Mesenchymal stem cell (in vitro differentiated cells and primary cell): Measurements from ENCODE around the gene CHURC1.

Experiments used
- DNase-seq: peaks from one replicate; pipeline ENCODE4 v3.0.0-alpha.2; 2013
- H2AFZ ChIP-seq: one replicate; pipeline ENCODE4 v1.6.1; 2013; ENCODE audit warnings: low read depth, mild to moderate bottlenecking, control low read depth, inconsistent platforms, low read length, moderate library complexity
- H2AK5ac ChIP-seq: 2 replicates; pipeline ENCODE4 v1.6.1; 2013; ENCODE audit warnings: low read length, moderate library complexity, mild to moderate bottlenecking, inconsistent platforms; ENCODE audit not compliant: severe bottlenecking
- H2BK120ac ChIP-seq: one replicate; pipeline ENCODE4 v1.6.1; 2013; ENCODE audit warnings: low read depth, mild to moderate bottlenecking, inconsistent platforms, low read length, moderate library complexity
- H2BK12ac ChIP-seq, 2 experiments: one replicate each; pipeline ENCODE4 v1.6.1; 2013; ENCODE audit warnings: inconsistent platforms in 2 of 2, low read length in 2 of 2, mild to moderate bottlenecking in 2 of 2, moderate library complexity in 2 of 2, control low read depth in 1 of 2
- H2BK15ac ChIP-seq: one replicate; pipeline ENCODE4 v1.6.1; 2013; ENCODE audit warnings: mild to moderate bottlenecking, low read depth, inconsistent platforms; ENCODE audit not compliant: poor library complexity, severe bottlenecking
- H2BK5ac ChIP-seq: 2 replicates; pipeline ENCODE4 v1.6.1; 2013; ENCODE audit warnings: low read depth, mild to moderate bottlenecking, low read length, control low read depth, inconsistent platforms; ENCODE audit not compliant: poor library complexity, severe bottlenecking
- H3K14ac ChIP-seq, 2 experiments: one replicate each; pipeline ENCODE4 v1.6.1; 2013; ENCODE audit warnings: inconsistent platforms in 2 of 2, low read length in 2 of 2, control low read depth in 1 of 2, mild to moderate bottlenecking in 1 of 2, moderate library complexity in 1 of 2
- H3K18ac ChIP-seq, 2 experiments: one replicate each; pipeline ENCODE4 v1.6.1; 2013; ENCODE audit warnings: inconsistent platforms in 2 of 2, low read length in 2 of 2, control low read depth in 1 of 2, low read depth in 1 of 2, mild to moderate bottlenecking in 1 of 2
- H3K23ac ChIP-seq, 2 experiments: one replicate each; pipeline ENCODE4 v1.6.1; 2013; ENCODE audit warnings: inconsistent platforms in 2 of 2, low read length in 2 of 2, mild to moderate bottlenecking in 2 of 2, moderate library complexity in 2 of 2, control low read depth in 1 of 2
- H3K27ac ChIP-seq: 2 replicates; pipeline ENCODE4 v1.5.1; 2013; ENCODE audit warnings: mild to moderate bottlenecking, moderate library complexity, low read length, control low read depth, inconsistent platforms; ENCODE audit not compliant: poor library complexity, severe bottlenecking
- H3K27me3 ChIP-seq, 2 experiments: 2 replicates each; pipeline versions ENCODE4 v1.6.1 to v1.7.0; 2013; ENCODE audit warnings: low read length in 2 of 2, mild to moderate bottlenecking in 2 of 2, moderate library complexity in 2 of 2, control low read depth in 1 of 2, inconsistent platforms in 1 of 2; ENCODE audit not compliant: control insufficient read depth in 1 of 2, insufficient read depth in 1 of 2
- H3K36me3 ChIP-seq, 2 experiments: 2 replicates each; pipeline versions ENCODE4 v1.6.1 to v1.7.0; 2013; ENCODE audit warnings: low read length in 2 of 2, control low read depth in 1 of 2, inconsistent platforms in 1 of 2, low read depth in 1 of 2, mild to moderate bottlenecking in 1 of 2; ENCODE audit not compliant: insufficient read depth in 2 of 2, control insufficient read depth in 1 of 2
- H3K4ac ChIP-seq, 2 experiments: one replicate each; pipeline ENCODE4 v1.6.1; 2013; ENCODE audit warnings: inconsistent platforms in 2 of 2, low read length in 2 of 2, mild to moderate bottlenecking in 2 of 2, moderate library complexity in 2 of 2, control low read depth in 1 of 2, low read depth in 1 of 2
- H3K4me1 ChIP-seq: 2 replicates; pipeline ENCODE4 v1.6.1; 2013; ENCODE audit warnings: low read depth, low read length, control low read depth; ENCODE audit not compliant: control insufficient read depth, insufficient read depth
- H3K4me2 ChIP-seq: 2 replicates; pipeline ENCODE4 v1.6.1; 2013; ENCODE audit warnings: low read length, mild to moderate bottlenecking, inconsistent platforms; ENCODE audit not compliant: poor library complexity, severe bottlenecking
- H3K4me3 ChIP-seq, 2 experiments: 2 replicates each; pipeline versions ENCODE4 v1.5.1 to v1.7.0; 2013; ENCODE audit warnings: low read length in 2 of 2, mild to moderate bottlenecking in 2 of 2, control low read depth in 1 of 2, low read depth in 1 of 2; ENCODE audit not compliant: insufficient read depth in 1 of 2
- H3K79me1 ChIP-seq: replicated peaks from 2 replicates; pipeline ENCODE4 v1.6.1; 2013; ENCODE audit warnings: mild to moderate bottlenecking, control low read depth, low read length, inconsistent platforms; ENCODE audit not compliant: poor library complexity, severe bottlenecking
- H3K9ac ChIP-seq: 2 replicates; pipeline ENCODE4 v1.7.0; 2013; ENCODE audit warnings: mild to moderate bottlenecking, low read length, moderate library complexity
- H3K9me3 ChIP-seq: 2 replicates; pipeline ENCODE4 v1.7.0; 2013; ENCODE audit warnings: mild to moderate bottlenecking, low read length; ENCODE audit not compliant: control insufficient read depth
- H4K8ac ChIP-seq: one replicate; pipeline ENCODE4 v1.6.1; 2013; ENCODE audit warnings: inconsistent platforms, mild to moderate bottlenecking, low read length, moderate library complexity
- H4K91ac ChIP-seq: one replicate; pipeline ENCODE4 v1.6.1; 2013; ENCODE audit warnings: mild to moderate bottlenecking, low read length, inconsistent platforms
- WGBS: methylation state at CpG from one replicate; pipeline ENCODE4 v1.1.7; 2013; ENCODE audit warnings: mixed read lengths; 5-methylcytosine and 5-hydroxymethylcytosine counted together

Gene CHURC1

DNA sequence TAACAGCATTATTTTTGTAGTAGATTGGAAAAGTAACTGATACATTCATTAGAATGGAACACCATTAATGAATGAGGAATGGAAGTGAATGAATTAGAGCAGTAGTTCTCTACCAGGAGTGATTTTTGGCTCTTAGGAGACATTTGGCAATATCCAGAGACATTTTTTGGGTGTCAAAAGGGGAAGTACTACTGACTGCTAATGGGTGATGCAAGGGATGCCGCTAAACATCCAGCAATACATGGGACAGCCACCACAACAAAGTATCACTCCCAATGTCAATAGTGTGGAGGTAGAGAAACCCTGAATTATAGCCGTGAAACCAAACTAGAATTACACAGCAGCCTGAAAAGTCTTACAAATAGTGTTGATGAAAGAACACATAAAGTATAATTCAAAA is 1.5 kb downstream of the CHURC1 start:
- H2AK5ac ChIP-seq, result no peak overlapping the region
- H3K4me1 ChIP-seq, result peaks cover 6% of the 10 kb centered on the region
- H2AFZ ChIP-seq, result no peak overlapping the region
- H2BK5ac ChIP-seq, result no peak overlapping the region
- H3K9ac ChIP-seq, result no peak overlapping the region
- no peak overlapping the region for H3K27ac ChIP-seq
- no peak overlapping the region for H3K23ac ChIP-seq
- no peak overlapping the region for H3K18ac ChIP-seq
- H4K8ac ChIP-seq, result no peak overlapping the region
- peak overlapping the region in 1 of 2 experiments; percentile 88 for H3K4me3 ChIP-seq
- no peak overlapping the region for H2BK12ac ChIP-seq
- H2BK120ac ChIP-seq, result no peak overlapping the region
- no CpG with 5 or more reads among the region's 2 CpGs for WGBS
- no peak for DNase-seq
- H4K91ac ChIP-seq, result no peak overlapping the region
- no peaks in the 10 kb centered on the region for H3K36me3 ChIP-seq
- H3K14ac ChIP-seq, result no peak overlapping the region
- H3K79me1 ChIP-seq, result peaks cover 2% of the 10 kb centered on the region
- H2BK15ac ChIP-seq, result no peak overlapping the region
- H3K4ac ChIP-seq, result no peak overlapping the region
- no peak overlapping the region for H3K4me2 ChIP-seq
- H3K27me3 ChIP-seq, result peaks cover 0 to 4% of the 10 kb centered on the region in 2 experiments
- no peaks in the 10 kb centered on the region for H3K9me3 ChIP-seq

DNA sequence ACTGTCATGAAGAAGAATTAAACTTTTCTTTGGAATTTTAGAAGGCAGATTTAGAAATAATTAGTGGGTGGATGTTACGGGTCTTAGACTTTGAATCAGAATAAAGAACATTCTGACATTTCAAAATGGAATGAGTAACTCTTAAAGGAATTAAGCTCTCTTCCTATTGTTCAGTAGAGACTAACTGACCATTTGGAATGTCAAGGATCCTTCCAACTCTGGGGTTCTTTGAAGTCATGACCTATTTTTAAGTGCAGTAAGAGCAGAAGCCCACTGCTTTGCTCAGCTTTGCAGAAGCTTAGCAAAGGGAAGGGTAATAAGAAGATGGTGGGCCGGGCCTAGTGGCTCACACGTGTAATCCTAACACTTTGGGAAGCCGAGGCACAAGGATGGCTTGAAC is 4.0 kb downstream of the CHURC1 start:
- H3K23ac ChIP-seq, result no peak overlapping the region
- peaks cover 6% of the 10 kb centered on the region for H3K79me1 ChIP-seq
- WGBS, result 100% methylated on average over 4 of the region's 4 CpGs
- H3K4me3 ChIP-seq, result peak overlapping the region in 1 of 2 experiments; percentile 30
- peaks cover 6% of the 10 kb centered on the region for H3K4me1 ChIP-seq
- no peaks in the 10 kb centered on the region for H3K9me3 ChIP-seq
- H3K27ac ChIP-seq, result no peak overlapping the region
- no peak overlapping the region for H4K8ac ChIP-seq
- no peak for DNase-seq
- H2AFZ ChIP-seq, result no peak overlapping the region
- H3K27me3 ChIP-seq, result no peaks in the 10 kb centered on the region
- H2BK5ac ChIP-seq, result no peak overlapping the region
- H3K36me3 ChIP-seq, result peaks cover 0 to 6% of the 10 kb centered on the region in 2 experiments
- no peak overlapping the region for H2BK120ac ChIP-seq
- H3K14ac ChIP-seq, result no peak overlapping the region
- no peak overlapping the region for H2BK15ac ChIP-seq
- peak overlapping the region; percentile 32 for H3K9ac ChIP-seq
- H4K91ac ChIP-seq, result no peak overlapping the region
- no peak overlapping the region for H3K4ac ChIP-seq
- no peak overlapping the region for H3K4me2 ChIP-seq
- no peak overlapping the region for H3K18ac ChIP-seq
- H2BK12ac ChIP-seq, result no peak overlapping the region
- no peak overlapping the region for H2AK5ac ChIP-seq

DNA sequence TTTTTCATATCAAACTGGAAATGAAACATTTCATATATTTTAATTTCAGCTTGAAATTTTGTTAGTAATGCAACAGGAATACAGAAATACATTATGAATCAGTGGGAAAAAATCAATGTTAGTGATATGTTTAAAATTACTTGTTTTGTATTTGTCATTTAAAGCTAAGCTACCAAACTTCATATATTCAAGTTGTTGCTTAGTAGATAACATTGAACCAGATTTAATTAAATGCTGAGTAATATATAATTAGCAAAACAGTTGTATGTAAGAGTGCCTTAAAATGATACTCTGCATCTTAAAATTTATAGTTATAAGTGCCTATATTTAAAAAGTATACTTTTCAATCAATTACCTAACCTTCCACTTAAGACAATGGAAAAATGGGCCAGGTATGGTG is 5.0 kb downstream of the CHURC1 start:
- Histone ChIP-seq H3K27me3 (no peaks in the 10 kb centered on the region), H2BK12ac (no peak overlapping the region), H2AFZ (no peak overlapping the region), H2BK5ac (no peak overlapping the region), H2BK15ac (no peak overlapping the region), H2AK5ac (no peak overlapping the region), H3K4ac (no peak overlapping the region), H2BK120ac (no peak overlapping the region), H3K79me1 (peaks cover 6% of the 10 kb centered on the region), H3K14ac (no peak overlapping the region), H3K27ac (no peak overlapping the region), H3K4me2 (no peak overlapping the region), H3K4me1 (peaks cover 6% of the 10 kb centered on the region), H3K23ac (no peak overlapping the region), H4K8ac (no peak overlapping the region), H4K91ac (no peak overlapping the region), H3K36me3 (peaks cover 0 to 12% of the 10 kb centered on the region in 2 experiments), H3K4me3 (no peak overlapping the region), H3K18ac (no peak overlapping the region), H3K9ac (peak overlapping the region; percentile 32), H3K9me3 (no peaks in the 10 kb centered on the region)
- DNase-seq, result no peak

DNA sequence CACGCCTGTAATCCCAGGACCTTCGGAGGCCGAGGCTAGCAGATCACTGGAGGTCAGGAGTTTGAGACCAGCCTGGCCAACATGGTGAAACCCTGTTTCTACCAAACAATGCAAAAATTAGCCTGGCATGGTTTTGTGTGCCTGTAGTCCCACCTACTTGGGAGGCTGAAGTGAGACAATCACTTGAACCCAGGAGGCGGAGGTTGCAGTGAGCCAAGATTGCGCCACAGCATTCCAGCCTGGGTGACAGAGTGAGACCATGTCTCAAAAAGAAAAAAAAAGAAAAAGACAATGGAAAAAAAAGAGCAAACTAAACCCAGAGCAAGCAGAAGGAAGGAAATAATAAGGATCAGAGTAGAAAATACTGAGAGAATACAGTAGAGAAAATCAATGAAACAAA is 5.4 kb downstream of the CHURC1 start:
- no peak overlapping the region for H3K18ac ChIP-seq
- H3K4ac ChIP-seq, result no peak overlapping the region
- no peak overlapping the region for H2BK120ac ChIP-seq
- no peaks in the 10 kb centered on the region for H3K9me3 ChIP-seq
- no peak overlapping the region for H2AK5ac ChIP-seq
- H4K8ac ChIP-seq, result no peak overlapping the region
- no peak overlapping the region for H3K14ac ChIP-seq
- peaks cover 0 to 16% of the 10 kb centered on the region in 2 experiments for H3K36me3 ChIP-seq
- no peak overlapping the region for H3K23ac ChIP-seq
- H3K4me1 ChIP-seq, result peaks cover 6% of the 10 kb centered on the region
- H3K27ac ChIP-seq, result no peak overlapping the region
- H2BK12ac ChIP-seq, result no peak overlapping the region
- H3K27me3 ChIP-seq, result no peaks in the 10 kb centered on the region
- no peak overlapping the region for H3K4me3 ChIP-seq
- peaks cover 6% of the 10 kb centered on the region for H3K79me1 ChIP-seq
- H3K4me2 ChIP-seq, result no peak overlapping the region
- H2BK15ac ChIP-seq, result no peak overlapping the region
- no peak overlapping the region for H4K91ac ChIP-seq
- H3K9ac ChIP-seq, result no peak overlapping the region
- no peak overlapping the region for H2AFZ ChIP-seq
- H2BK5ac ChIP-seq, result no peak overlapping the region
- 96% methylated on average over 5 of the region's 5 CpGs for WGBS
- no peak for DNase-seq
